ENCODE results near the gene CHPF.

CHPF gene

GRCh38 chr2:219538504-219538951 is 5.1 kb downstream of the CHPF start:
- H2AK5ac ChIP-seq (ENCODE audit: low read length): no peak overlapping the region
- H3K27ac ChIP-seq (ENCODE audit: low read depth, low read length): peak overlapping the region; percentile 8
- H3K4me1 ChIP-seq (ENCODE audit: control insufficient read depth in 1 of 2, insufficient read depth in 2 of 2, low read length in 2 of 2): peaks cover 8 to 22% of the 10 kb centered on the region in 2 experiments
- H2BK120ac ChIP-seq (ENCODE audit: insufficient read depth, low read length, poor library complexity): no peak overlapping the region
- H3K27me3 ChIP-seq (ENCODE audit: insufficient read depth, low read length): no peaks in the 10 kb centered on the region
- no peak overlapping the region for H2BK12ac ChIP-seq (ENCODE audit: low read length)
- H2AFZ ChIP-seq (ENCODE audit: insufficient read depth, low read length, poor library complexity): no peak overlapping the region
- H3K4me3 ChIP-seq (ENCODE audit: low read depth, low read length): no peak overlapping the region
- H4K8ac ChIP-seq (ENCODE audit: low read depth, low read length): no peak overlapping the region
- H3K9ac ChIP-seq (ENCODE audit: low read length): no peak overlapping the region
- WGBS (ENCODE audit: extremely low coverage, insufficient coverage, insufficient read length): no CpG with 5 or more reads among the region's 6 CpGs
- H3K4me2 ChIP-seq (ENCODE audit: low read length): no peak overlapping the region
- H4K91ac ChIP-seq (ENCODE audit: low read depth, low read length): no peak overlapping the region
- H2BK5ac ChIP-seq (ENCODE audit: low read depth, low read length, poor library complexity): no peak overlapping the region
- peaks cover 31 to 33% of the 10 kb centered on the region in 2 experiments for H3K36me3 ChIP-seq (ENCODE audit: control insufficient read depth in 1 of 2, insufficient read depth in 2 of 2, low read length in 2 of 2)
- peaks cover 8% of the 10 kb centered on the region for H3K79me2 ChIP-seq (ENCODE audit: control insufficient read depth, insufficient read depth, low read length, poor library complexity)
- peak overlapping the region; percentile 29 for H3K18ac ChIP-seq (ENCODE audit: low read length)
- no peak overlapping the region for H3K14ac ChIP-seq (ENCODE audit: low read length)
- H3K23ac ChIP-seq (ENCODE audit: low read length): no peak overlapping the region
- H3K9me3 ChIP-seq (ENCODE audit: insufficient read depth, low read depth, low read length): no peaks in the 10 kb centered on the region
- DNase-seq: no peak
- H3K4ac ChIP-seq (ENCODE audit: low read depth, low read length): no peak overlapping the region
- H3K79me1 ChIP-seq (ENCODE audit: low read length): peaks cover 9% of the 10 kb centered on the region
- H4K12ac ChIP-seq (ENCODE audit: low read depth, low read length): no peak overlapping the region

- peak in 1 of 2 donors; percentile 18 for DNase-seq
- H3K36me3 ChIP-seq (ENCODE audit: control insufficient read depth in 1 of 2, insufficient read depth in 2 of 2, low read length in 2 of 2): peaks cover 31 to 33% of the 10 kb centered on the region in 2 experiments
- H3K4me3 ChIP-seq (ENCODE audit: low read depth, low read length): no peak overlapping the region
- no peaks in the 10 kb centered on the region for H3K27me3 ChIP-seq (ENCODE audit: insufficient read depth, low read length)
- no peak overlapping the region for H2BK120ac ChIP-seq (ENCODE audit: insufficient read depth, low read length, poor library complexity)
- H3K79me1 ChIP-seq (ENCODE audit: low read length): peaks cover 4% of the 10 kb centered on the region
- no peaks in the 10 kb centered on the region for H3K9me3 ChIP-seq (ENCODE audit: insufficient read depth, low read depth, low read length)
- no peak overlapping the region for H4K91ac ChIP-seq (ENCODE audit: low read depth, low read length)
- H3K18ac ChIP-seq (ENCODE audit: low read length): peak overlapping the region; percentile 29
- H3K79me2 ChIP-seq (ENCODE audit: control insufficient read depth, insufficient read depth, low read length, poor library complexity): peaks cover 3% of the 10 kb centered on the region
- no peak overlapping the region for H3K14ac ChIP-seq (ENCODE audit: low read length)
- H2BK12ac ChIP-seq (ENCODE audit: low read length): no peak overlapping the region
- H3K4me2 ChIP-seq (ENCODE audit: low read length): no peak overlapping the region
- H2AK5ac ChIP-seq (ENCODE audit: low read length): no peak overlapping the region
- H2AFZ ChIP-seq (ENCODE audit: insufficient read depth, low read length, poor library complexity): no peak overlapping the region
- no peak overlapping the region for H3K9ac ChIP-seq (ENCODE audit: low read length)
- H4K12ac ChIP-seq (ENCODE audit: low read depth, low read length): no peak overlapping the region
- H3K4me1 ChIP-seq (ENCODE audit: control insufficient read depth in 1 of 2, insufficient read depth in 2 of 2, low read length in 2 of 2): peaks cover 8 to 22% of the 10 kb centered on the region in 2 experiments
- no peak overlapping the region for H3K23ac ChIP-seq (ENCODE audit: low read length)
- no peak overlapping the region for H4K8ac ChIP-seq (ENCODE audit: low read depth, low read length)
- no CpG with 5 or more reads among the region's 15 CpGs for WGBS (ENCODE audit: extremely low coverage, insufficient coverage, insufficient read length)
- no peak overlapping the region for H3K4ac ChIP-seq (ENCODE audit: low read depth, low read length)
- peak overlapping the region; percentile 8 for H3K27ac ChIP-seq (ENCODE audit: low read depth, low read length)
- no peak overlapping the region for H2BK5ac ChIP-seq (ENCODE audit: low read depth, low read length, poor library complexity)
These were observed 5.7 kb downstream of the CHPF start for GRCh38 chr2:219537657-219538488.

GRCh38 chr2:219536967-219537366 is 6.6 kb downstream of the CHPF start:
- no CpG with 5 or more reads among the region's 9 CpGs for WGBS (ENCODE audit: extremely low coverage, insufficient coverage, insufficient read length)
- no peak for DNase-seq
- peaks cover 1% of the 10 kb centered on the region for H3K79me2 ChIP-seq (ENCODE audit: control insufficient read depth, insufficient read depth, low read length, poor library complexity)

GRCh38 chr2:219536425-219536824 is 7.2 kb downstream of the CHPF start:
- no CpG with 5 or more reads among the region's 16 CpGs for WGBS (ENCODE audit: extremely low coverage, insufficient coverage, insufficient read length)
- Histone ChIP-seq H3K18ac (ENCODE audit: low read length) (no peak overlapping the region), H2AK5ac (ENCODE audit: low read length) (no peak overlapping the region), H4K8ac (ENCODE audit: low read depth, low read length) (no peak overlapping the region), H3K9ac (ENCODE audit: low read length) (no peak overlapping the region), H3K79me2 (ENCODE audit: control insufficient read depth, insufficient read depth, low read length, poor library complexity) (no peaks in the 10 kb centered on the region), H4K91ac (ENCODE audit: low read depth, low read length) (no peak overlapping the region), H3K79me1 (ENCODE audit: low read length) (peaks cover 2% of the 10 kb centered on the region), H3K4me3 (ENCODE audit: low read depth, low read length) (no peak overlapping the region), H3K4ac (ENCODE audit: low read depth, low read length) (no peak overlapping the region), H3K4me1 (ENCODE audit: control insufficient read depth in 1 of 2, insufficient read depth in 2 of 2, low read length in 2 of 2) (peaks cover 5 to 13% of the 10 kb centered on the region in 2 experiments), H3K9me3 (ENCODE audit: insufficient read depth, low read depth, low read length) (peaks cover 3% of the 10 kb centered on the region), H2AFZ (ENCODE audit: insufficient read depth, low read length, poor library complexity) (no peak overlapping the region), H4K12ac (ENCODE audit: low read depth, low read length) (no peak overlapping the region), H2BK12ac (ENCODE audit: low read length) (no peak overlapping the region), H2BK5ac (ENCODE audit: low read depth, low read length, poor library complexity) (no peak overlapping the region), H3K27ac (ENCODE audit: low read depth, low read length) (no peak overlapping the region), H3K36me3 (ENCODE audit: control insufficient read depth in 1 of 2, insufficient read depth in 2 of 2, low read length in 2 of 2) (peaks cover 29 to 31% of the 10 kb centered on the region in 2 experiments), H3K27me3 (ENCODE audit: insufficient read depth, low read length) (no peaks in the 10 kb centered on the region), H3K14ac (ENCODE audit: low read length) (no peak overlapping the region), H2BK120ac (ENCODE audit: insufficient read depth, low read length, poor library complexity) (no peak overlapping the region), H3K4me2 (ENCODE audit: low read length) (no peak overlapping the region), H3K23ac (ENCODE audit: low read length) (no peak overlapping the region)
- no peak for DNase-seq

More at GRCh38 chr2:219536967-219537366, 6.6 kb downstream of the CHPF start:
- Histone ChIP-seq H2BK120ac (ENCODE audit: insufficient read depth, low read length, poor library complexity) (no peak overlapping the region), H3K14ac (ENCODE audit: low read length) (no peak overlapping the region), H3K4me3 (ENCODE audit: low read depth, low read length) (no peak overlapping the region), H3K27ac (ENCODE audit: low read depth, low read length) (no peak overlapping the region), H3K18ac (ENCODE audit: low read length) (no peak overlapping the region), H2AFZ (ENCODE audit: insufficient read depth, low read length, poor library complexity) (no peak overlapping the region), H2BK5ac (ENCODE audit: low read depth, low read length, poor library complexity) (no peak overlapping the region), H2BK12ac (ENCODE audit: low read length) (no peak overlapping the region), H4K91ac (ENCODE audit: low read depth, low read length) (peak overlapping the region; percentile 21), H3K79me1 (ENCODE audit: low read length) (peaks cover 2% of the 10 kb centered on the region), H4K12ac (ENCODE audit: low read depth, low read length) (no peak overlapping the region), H3K4me1 (ENCODE audit: control insufficient read depth in 1 of 2, insufficient read depth in 2 of 2, low read length in 2 of 2) (peaks cover 7 to 17% of the 10 kb centered on the region in 2 experiments), H4K8ac (ENCODE audit: low read depth, low read length) (no peak overlapping the region), H3K9me3 (ENCODE audit: insufficient read depth, low read depth, low read length) (no peaks in the 10 kb centered on the region), H3K9ac (ENCODE audit: low read length) (no peak overlapping the region), H3K23ac (ENCODE audit: low read length) (no peak overlapping the region), H3K36me3 (ENCODE audit: control insufficient read depth in 1 of 2, insufficient read depth in 2 of 2, low read length in 2 of 2) (peaks cover 31 to 33% of the 10 kb centered on the region in 2 experiments), H3K4ac (ENCODE audit: low read depth, low read length) (no peak overlapping the region), H3K27me3 (ENCODE audit: insufficient read depth, low read length) (no peaks in the 10 kb centered on the region), H3K4me2 (ENCODE audit: low read length) (no peak overlapping the region), H2AK5ac (ENCODE audit: low read length) (no peak overlapping the region)
